ENCODE data around the gene CFAP47. TPM values are rescaled to one million over a fixed set of nuclear protein-coding genes. Genes with fewer than 3 reads are reported as not detected.
A peak's percentile ranks its signal among the peaks of the same experiment; 100 is the strongest.

Gene CFAP47
- total and polyA plus RNA-seq, 2 of the 8 experiments (the other 6 are each of a cell fraction or from before 2014, with no cell fraction given): 0.04 TPM; not detected in 1

DNA sequence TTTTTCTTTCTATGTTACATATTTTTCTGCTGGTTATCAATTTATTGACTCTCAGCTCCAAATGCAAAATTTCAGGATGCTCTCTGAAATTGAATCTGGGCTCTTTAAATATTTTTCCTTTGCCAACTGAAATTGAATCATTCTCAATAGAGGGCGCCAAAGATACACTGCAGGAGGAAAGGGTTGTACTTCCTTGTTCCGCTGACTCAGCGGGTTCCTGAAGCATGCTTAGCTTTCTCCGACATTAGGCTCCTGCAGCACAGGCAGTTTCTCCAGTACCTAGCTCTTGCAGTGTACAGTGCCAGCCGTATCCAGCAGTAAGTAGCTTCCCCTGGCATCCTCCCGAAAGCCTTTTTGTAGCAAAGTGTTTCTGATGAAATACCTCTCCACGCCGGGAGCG, 28.8 kb upstream of the CFAP47 start:
- H3K23ac ChIP-seq (ENCODE audit: insufficient read length): no peak overlapping the region
- no peak overlapping the region for H3K18ac ChIP-seq (ENCODE audit: extremely low read depth, low read length)
- no peak overlapping the region for H3K14ac ChIP-seq (ENCODE audit: insufficient read length)
- no peaks in the 10 kb centered on the region for H3K27me3 ChIP-seq (replicated peaks in 1 of 4; ENCODE audit: control insufficient read depth in 3 of 4, extremely low read depth in 1 of 4, insufficient read depth in 3 of 4, low read length in 3 of 4)
- ChIA-PET CTCF (ENCODE audit: partially characterized antibody) (interaction anchor here (0.6 to 1.8 kb wide), 10 partner anchors 9 to 976 kb away, joined by 3 to 6 read pairs (median 3); no protein-coding TSS in a partner anchor), POLR2A (ENCODE audit: partially characterized antibody) (no interaction called here)
- H3K23me2 ChIP-seq (ENCODE audit: low read depth, low read length): no peaks in the 10 kb centered on the region
- H3K4me1 ChIP-seq (replicated peaks in 1 of 4; ENCODE audit: control insufficient read depth in 3 of 4, insufficient read depth in 4 of 4, low read length in 3 of 4): no peaks in the 10 kb centered on the region
- no peak overlapping the region for H3K4me3 ChIP-seq (ENCODE audit: extremely low read depth in 1 of 4, insufficient read depth in 2 of 4, low read depth in 3 of 4, low read length in 4 of 4)
- no peaks in the 10 kb centered on the region for H4K20me1 ChIP-seq (replicated peaks in 1 of 2; ENCODE audit: control insufficient read depth in 1 of 2, insufficient read depth in 2 of 2, low read length in 2 of 2)
- no peaks in the 10 kb centered on the region for H3K79me1 ChIP-seq (ENCODE audit: low read depth, low read length)
- H4K91ac ChIP-seq (replicated peaks; ENCODE audit: insufficient read length, low read length): no peak overlapping the region
- H3K9me3 ChIP-seq (ENCODE audit: insufficient read depth in 2 of 2, low read depth in 1 of 2, low read length in 1 of 2): no peaks in the 10 kb centered on the region
- no peak overlapping the region for H2BK12ac ChIP-seq (ENCODE audit: low read depth, low read length)
- no peak overlapping the region for H2BK15ac ChIP-seq (ENCODE audit: low read length)
- H3K9ac ChIP-seq (replicated peaks in 1 of 4; ENCODE audit: extremely low read depth in 1 of 4, low read depth in 3 of 4, low read length in 3 of 4): no peak overlapping the region
- no peak overlapping the region for H4K8ac ChIP-seq (ENCODE audit: extremely low read depth, insufficient read depth, low read length)
- peak; percentile 10 to 47 for DNase-seq (ENCODE audit: low read depth in 1 of 2, low spot score in 2 of 2)
- FAIRE-seq: peak; percentile 92
- no peak overlapping the region for H2AK5ac ChIP-seq (ENCODE audit: low read depth, low read length)
- no peak overlapping the region for H3K27ac ChIP-seq (ENCODE audit: low read depth, low read length)
- H3K36me3 ChIP-seq (ENCODE audit: control insufficient read depth in 2 of 4, insufficient read depth in 4 of 4, low read length in 3 of 4): no peaks in the 10 kb centered on the region
- H3K56ac ChIP-seq (replicated peaks; ENCODE audit: insufficient read length, low read depth, low read length): no peak overlapping the region
- no peak overlapping the region for H2BK120ac ChIP-seq (replicated peaks; ENCODE audit: low read depth, low read length)
- no peaks in the 10 kb centered on the region for H3K79me2 ChIP-seq (ENCODE audit: control insufficient read depth in 1 of 2, insufficient read depth in 2 of 2, low read length in 2 of 2)
- no peak overlapping the region for H2AFZ ChIP-seq (ENCODE audit: low read length)
- 57% methylated on average over 8 of the region's 9 CpGs; no CpG with 5 or more reads in 1 of the 2 experiments for WGBS, 2 experiments (ENCODE audit: extremely low coverage in 1 of 2, insufficient coverage in 1 of 2, insufficient read length in 1 of 2, insufficient replicate concordance in 2 of 2, low coverage in 1 of 2, low lambda C conversion rate in 2 of 2, missing lambda C conversion rate in 1 of 2)
- no peak overlapping the region for H4K5ac ChIP-seq (ENCODE audit: insufficient read length, low read depth, low read length)
- H3K4me2 ChIP-seq (ENCODE audit: insufficient read depth in 1 of 2, low read depth in 2 of 2, low read length in 2 of 2): no peak overlapping the region
- H2BK20ac ChIP-seq (ENCODE audit: low read length): no peak overlapping the region
- no peak overlapping the region for H2BK5ac ChIP-seq (ENCODE audit: low read depth, low read length)
- H3K4ac ChIP-seq (replicated peaks; ENCODE audit: insufficient read length, low read depth, low read length): no peak overlapping the region
- TF ChIP-seq MAFK (IDR thresholded peaks at IDR 0.05; ENCODE audit: low read depth, low read length) (peak; percentile 99), EZH2 (IDR thresholded peaks at IDR 0.05; ENCODE audit: low read depth, low read length, severe bottlenecking) (no peak), PHF8 (conservative IDR thresholded peaks at IDR 0.05; ENCODE audit: low read depth, low read length) (no peak), GABPA (IDR thresholded peaks at IDR 0.05; ENCODE audit: borderline replicate concordance, insufficient read depth, low read length) (no peak), HDAC2 (IDR thresholded peaks at IDR 0.05; ENCODE audit: borderline replicate concordance in 1 of 2, low read depth in 2 of 2, low read length in 2 of 2) (no peak), CHD2 (IDR thresholded peaks at IDR 0.05; ENCODE audit: low read length) (no peak), TEAD4 (IDR thresholded peaks at IDR 0.05; ENCODE audit: low read depth, low read length) (no peak), BACH1 (IDR thresholded peaks at IDR 0.05; ENCODE audit: low read length) (peak; percentile 80), RAD21 (IDR thresholded peaks at IDR 0.05 in 1 of 2, conservative IDR thresholded peaks at IDR 0.05 in 1 of 2; ENCODE audit: low read depth in 2 of 2, low read length in 2 of 2) (peak; percentile 77 to 80)
- TF ChIP-seq, protein P1, sequence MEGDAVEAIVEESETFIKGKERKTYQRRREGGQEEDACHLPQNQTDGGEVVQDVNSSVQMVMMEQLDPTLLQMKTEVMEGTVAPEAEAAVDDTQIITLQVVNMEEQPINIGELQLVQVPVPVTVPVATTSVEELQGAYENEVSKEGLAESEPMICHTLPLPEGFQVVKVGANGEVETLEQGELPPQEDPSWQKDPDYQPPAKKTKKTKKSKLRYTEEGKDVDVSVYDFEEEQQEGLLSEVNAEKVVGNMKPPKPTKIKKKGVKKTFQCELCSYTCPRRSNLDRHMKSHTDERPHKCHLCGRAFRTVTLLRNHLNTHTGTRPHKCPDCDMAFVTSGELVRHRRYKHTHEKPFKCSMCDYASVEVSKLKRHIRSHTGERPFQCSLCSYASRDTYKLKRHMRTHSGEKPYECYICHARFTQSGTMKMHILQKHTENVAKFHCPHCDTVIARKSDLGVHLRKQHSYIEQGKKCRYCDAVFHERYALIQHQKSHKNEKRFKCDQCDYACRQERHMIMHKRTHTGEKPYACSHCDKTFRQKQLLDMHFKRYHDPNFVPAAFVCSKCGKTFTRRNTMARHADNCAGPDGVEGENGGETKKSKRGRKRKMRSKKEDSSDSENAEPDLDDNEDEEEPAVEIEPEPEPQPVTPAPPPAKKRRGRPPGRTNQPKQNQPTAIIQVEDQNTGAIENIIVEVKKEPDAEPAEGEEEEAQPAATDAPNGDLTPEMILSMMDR (IDR thresholded peaks at IDR 0.05; ENCODE audit: control extremely low read depth in 1 of 3, insufficient read depth in 1 of 3, low read depth in 1 of 3, low read length in 3 of 3): peak in 2 of 3 experiments; percentile 36 to 64; a peak in 2 of 4 replicates

Measured in H1 (cell line).